ENCODE results near the gene RPN2. TPM values are rescaled to one million over a fixed set of nuclear protein-coding genes. Genes with fewer than 3 reads are reported as not detected.

Gene RPN2
- total and polyA plus RNA-seq, 7 experiments from 2014 or later, result 88.7 to 281 (median 113) TPM

DNA sequence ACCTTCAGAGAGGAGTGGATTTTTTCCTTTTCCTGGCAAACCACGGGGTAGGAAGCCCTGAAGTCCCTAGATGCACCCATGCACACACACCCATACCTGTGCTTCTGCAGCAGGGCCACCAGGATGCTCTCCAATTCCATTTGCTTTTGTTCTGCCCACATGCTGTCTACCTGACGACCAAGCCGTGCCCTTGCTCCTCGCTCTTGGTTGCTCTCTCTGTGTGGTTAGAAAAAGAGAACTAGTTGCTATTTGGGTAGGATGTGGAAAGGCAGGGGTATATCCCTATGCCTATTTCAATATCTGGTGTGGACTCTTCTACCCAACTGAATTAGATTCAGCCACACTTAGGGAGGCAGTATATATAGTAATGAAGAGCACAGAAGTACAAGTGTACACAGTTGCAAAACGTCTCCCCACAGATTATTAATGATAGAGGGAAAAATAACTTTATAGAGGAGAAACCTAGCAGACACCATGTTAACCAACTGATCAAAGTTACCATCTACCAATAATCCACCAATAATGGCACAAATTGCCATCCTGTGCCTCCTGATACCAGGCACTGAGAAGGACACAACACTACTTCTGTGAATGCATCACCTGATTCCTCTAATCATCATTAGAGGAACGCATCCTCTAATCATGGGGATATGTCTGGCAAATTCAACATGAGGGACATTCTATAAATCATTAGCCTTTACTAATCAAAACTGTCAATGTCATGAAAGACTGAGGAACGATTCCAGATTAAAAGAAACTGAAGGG, 75.2 kb downstream of the RPN2 start:
- H3K9me3 Mint-ChIP-seq, result no peaks in the 10 kb centered on the region
- no peak for ATAC-seq
- no peak for DNase-seq
- POLR2A ChIA-PET, result no interaction called here
- intact Hi-C loops (cut with micrococcal nuclease), result no loop called here
- no peaks in the 10 kb centered on the region for H3K4me1 Mint-ChIP-seq
- no peaks in the 10 kb centered on the region for H3K27me3 ChIP-seq (ENCODE audit: control insufficient read depth in 2 of 2, insufficient read depth in 2 of 2, low read length in 2 of 2)
- peaks cover 0 to 5% (median 0%) of the 10 kb centered on the region in 5 donors for H3K27me3 Mint-ChIP-seq
- no peaks in the 10 kb centered on the region for H3K9me3 ChIP-seq (ENCODE audit: control insufficient read depth in 2 of 3, low read length in 3 of 3)
- CTCF ChIA-PET, result interaction anchor here (0.7 kb wide), 1 partner anchor 521 kb away, joined by 4 read pairs; no protein-coding TSS in a partner anchor
- peaks cover 0 to 4% (median 0%) of the 10 kb centered on the region in 5 donors for H3K36me3 Mint-ChIP-seq
- H3K36me3 ChIP-seq (ENCODE audit: control insufficient read depth in 2 of 3, insufficient read depth in 3 of 3, low read length in 3 of 3), result no peaks in the 10 kb centered on the region
- no peak overlapping the region for H3K4me3 ChIP-seq (ENCODE audit: low read length)
- no peak overlapping the region for H3K27ac Mint-ChIP-seq
- no peak overlapping the region for H3K4me3 Mint-ChIP-seq
- H3K27ac ChIP-seq (ENCODE audit: low read depth, low read length), result no peak overlapping the region
- H3K4me1 ChIP-seq (ENCODE audit: control insufficient read depth in 2 of 2, insufficient read depth in 2 of 2, low read length in 2 of 2), result no peaks in the 10 kb centered on the region

DNA sequence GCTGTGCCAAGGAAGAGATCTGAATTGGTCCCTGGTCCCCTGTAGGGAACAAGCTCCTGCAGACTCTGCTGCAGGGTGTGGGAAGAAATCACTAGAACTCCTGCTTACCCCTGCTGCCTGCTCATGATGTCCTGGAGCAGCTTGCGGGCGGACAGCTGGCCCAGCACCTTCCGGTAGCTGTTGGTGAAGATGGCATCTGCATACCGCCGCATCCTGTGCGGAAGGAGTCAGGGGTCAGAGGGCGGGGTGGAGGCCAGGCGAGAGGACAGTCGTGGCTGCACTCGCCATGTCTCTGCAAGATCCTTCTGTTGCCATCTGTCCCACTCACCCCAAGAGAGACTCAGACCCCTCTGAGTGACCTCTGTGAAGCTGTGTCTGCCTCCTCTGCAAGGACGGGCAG, 77.2 kb downstream of the RPN2 start:
- ChIA-PET CTCF (interaction anchor here (0.6 kb wide), 1 partner anchor 1162 kb away, joined by 3 read pairs; no protein-coding TSS in a partner anchor), POLR2A (no interaction called here)
- intact Hi-C loops (cut with micrococcal nuclease), result no loop called here
- ATAC-seq (no peak), DNase-seq (no peak)
- Mint-ChIP-seq H3K4me3 (peak overlapping the region in 1 of 10 donors; percentile 32), H3K4me1 (peaks cover 0 to 1% (median 0%) of the 10 kb centered on the region in 7 donors), H3K36me3 (no peaks in the 10 kb centered on the region), H3K27me3 (peaks cover 0 to 11% (median 5%) of the 10 kb centered on the region in 5 donors), H3K27ac (no peak overlapping the region), H3K9me3 (no peaks in the 10 kb centered on the region)
- Histone ChIP-seq H3K9me3 (ENCODE audit: control insufficient read depth in 2 of 3, low read length in 3 of 3) (no peaks in the 10 kb centered on the region), H3K36me3 (ENCODE audit: control insufficient read depth in 2 of 3, insufficient read depth in 3 of 3, low read length in 3 of 3) (no peaks in the 10 kb centered on the region), H3K27ac (ENCODE audit: low read depth, low read length) (no peak overlapping the region), H3K27me3 (ENCODE audit: control insufficient read depth in 2 of 2, insufficient read depth in 2 of 2, low read length in 2 of 2) (no peaks in the 10 kb centered on the region), H3K4me3 (ENCODE audit: low read length) (no peak overlapping the region), H3K4me1 (ENCODE audit: control insufficient read depth in 2 of 2, insufficient read depth in 2 of 2, low read length in 2 of 2) (no peaks in the 10 kb centered on the region)

DNA sequence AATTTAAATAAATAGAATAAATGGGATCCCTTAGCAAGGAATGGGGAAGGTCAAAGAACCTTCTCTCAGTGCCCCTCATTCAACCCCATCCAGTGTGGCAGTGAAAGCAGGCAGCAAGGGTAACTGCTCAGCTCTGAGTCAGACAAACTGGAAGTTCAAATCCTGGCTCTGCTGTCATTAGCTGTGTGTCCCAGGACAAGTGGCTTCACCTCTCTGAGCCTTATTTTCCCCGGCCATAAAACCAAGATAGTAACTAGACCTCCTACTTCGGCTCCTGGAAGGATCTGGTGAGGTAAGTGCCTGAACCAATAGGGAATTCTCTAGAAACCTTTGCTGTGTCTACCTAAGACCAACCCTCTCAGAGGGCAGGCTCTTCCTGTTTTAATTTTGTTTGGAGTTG, 78.4 kb downstream of the RPN2 start:
- intact Hi-C loops (cut with micrococcal nuclease), result no loop called here
- peaks cover 0 to 1% (median 0%) of the 10 kb centered on the region in 7 donors for H3K4me1 Mint-ChIP-seq
- ATAC-seq, result no peak
- DNase-seq, result no peak
- H3K27ac Mint-ChIP-seq, result no peak overlapping the region
- H3K9me3 Mint-ChIP-seq, result no peaks in the 10 kb centered on the region
- no peaks in the 10 kb centered on the region for H3K36me3 Mint-ChIP-seq
- Histone ChIP-seq H3K36me3 (ENCODE audit: control insufficient read depth in 2 of 3, insufficient read depth in 3 of 3, low read length in 3 of 3) (no peaks in the 10 kb centered on the region), H3K27me3 (ENCODE audit: control insufficient read depth in 2 of 2, insufficient read depth in 2 of 2, low read length in 2 of 2) (no peaks in the 10 kb centered on the region), H3K4me3 (ENCODE audit: low read length) (no peak overlapping the region), H3K9me3 (ENCODE audit: control insufficient read depth in 2 of 3, low read length in 3 of 3) (no peaks in the 10 kb centered on the region), H3K4me1 (ENCODE audit: control insufficient read depth in 2 of 2, insufficient read depth in 2 of 2, low read length in 2 of 2) (no peaks in the 10 kb centered on the region), H3K27ac (ENCODE audit: low read depth, low read length) (no peak overlapping the region)
- ChIA-PET POLR2A (no interaction called here), CTCF (no interaction called here)
- peaks cover 0 to 11% (median 8%) of the 10 kb centered on the region in 5 donors for H3K27me3 Mint-ChIP-seq
- H3K4me3 Mint-ChIP-seq, result no peak overlapping the region

DNA sequence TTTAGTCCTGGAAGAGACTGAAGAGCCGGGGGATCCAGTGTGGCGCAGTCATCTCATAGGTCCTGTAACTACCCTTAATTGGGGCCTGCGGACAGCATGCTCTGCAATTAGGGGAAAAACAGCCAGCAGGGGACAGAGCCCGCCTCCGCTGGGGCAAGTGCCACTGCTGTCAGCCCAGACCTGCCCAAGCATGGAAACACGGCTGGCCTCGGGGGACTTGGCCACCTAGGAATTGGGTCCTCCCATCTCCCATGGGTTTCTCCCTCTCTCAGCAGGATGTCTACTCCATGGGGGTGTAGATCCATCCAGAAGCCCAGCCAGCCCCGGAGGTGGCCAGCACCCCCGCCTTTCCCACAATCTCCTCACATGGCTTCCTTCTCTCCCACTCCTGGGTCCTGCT, 78.9 kb downstream of the RPN2 start:
- ATAC-seq (no peak), DNase-seq (no peak)
- peaks cover 0 to 1% (median 0%) of the 10 kb centered on the region in 7 donors for H3K4me1 Mint-ChIP-seq
- H3K4me3 ChIP-seq (ENCODE audit: low read length), result no peak overlapping the region
- H3K27ac ChIP-seq (ENCODE audit: low read depth, low read length), result no peak overlapping the region
- no peaks in the 10 kb centered on the region for H3K36me3 Mint-ChIP-seq
- CTCF ChIA-PET, result no interaction called here
- no peak overlapping the region for H3K4me3 Mint-ChIP-seq
- no peaks in the 10 kb centered on the region for H3K27me3 ChIP-seq (ENCODE audit: control insufficient read depth in 2 of 2, insufficient read depth in 2 of 2, low read length in 2 of 2)
- H3K4me1 ChIP-seq (ENCODE audit: control insufficient read depth in 2 of 2, insufficient read depth in 2 of 2, low read length in 2 of 2), result no peaks in the 10 kb centered on the region
- intact Hi-C loops (cut with micrococcal nuclease), result no loop called here
- no peaks in the 10 kb centered on the region for H3K9me3 ChIP-seq (ENCODE audit: control insufficient read depth in 2 of 3, low read length in 3 of 3)
- peaks cover 0 to 11% (median 9%) of the 10 kb centered on the region in 5 donors for H3K27me3 Mint-ChIP-seq
- H3K27ac Mint-ChIP-seq, result peak overlapping the region in 2 of 9 donors; percentile 43 to 53
- H3K36me3 ChIP-seq (ENCODE audit: control insufficient read depth in 2 of 3, insufficient read depth in 3 of 3, low read length in 3 of 3), result no peaks in the 10 kb centered on the region
- POLR2A ChIA-PET, result no interaction called here
- H3K9me3 Mint-ChIP-seq, result no peaks in the 10 kb centered on the region

- no peaks in the 10 kb centered on the region for H3K9me3 ChIP-seq (ENCODE audit: control insufficient read depth in 2 of 3, low read length in 3 of 3)
- no peak overlapping the region for H3K4me3 ChIP-seq (ENCODE audit: low read length)
- ATAC-seq (no peak), DNase-seq (no peak)
- ChIA-PET POLR2A (interaction anchor here (0.6 kb wide), 1 partner anchor 72 kb away, joined by 3 read pairs; no protein-coding TSS in a partner anchor), CTCF (interaction anchor here (0.7 kb wide), 1 partner anchor 8 kb away, joined by 3 read pairs; no protein-coding TSS in a partner anchor)
- H3K27ac ChIP-seq (ENCODE audit: low read depth, low read length), result no peak overlapping the region
- no peaks in the 10 kb centered on the region for H3K27me3 ChIP-seq (ENCODE audit: control insufficient read depth in 2 of 2, insufficient read depth in 2 of 2, low read length in 2 of 2)
- Mint-ChIP-seq H3K27me3 (peaks cover 0 to 11% (median 9%) of the 10 kb centered on the region in 5 donors), H3K36me3 (no peaks in the 10 kb centered on the region), H3K4me3 (no peak overlapping the region), H3K9me3 (no peaks in the 10 kb centered on the region), H3K4me1 (peaks cover 0 to 1% (median 0%) of the 10 kb centered on the region in 7 donors), H3K27ac (no peak overlapping the region)
- no peaks in the 10 kb centered on the region for H3K36me3 ChIP-seq (ENCODE audit: control insufficient read depth in 2 of 3, insufficient read depth in 3 of 3, low read length in 3 of 3)
- intact Hi-C loops (cut with micrococcal nuclease), result no loop called here
- H3K4me1 ChIP-seq (ENCODE audit: control insufficient read depth in 2 of 2, insufficient read depth in 2 of 2, low read length in 2 of 2), result no peaks in the 10 kb centered on the region
Measured at GRCh38 chr20:37259031-37259430, 79.9 kb downstream of the RPN2 start.

- DNase-seq (no peak), ATAC-seq (no peak)
- H3K27ac Mint-ChIP-seq, result peak overlapping the region in 1 of 9 donors; percentile 19
- Histone ChIP-seq H3K27me3 (ENCODE audit: control insufficient read depth in 2 of 2, insufficient read depth in 2 of 2, low read length in 2 of 2) (no peaks in the 10 kb centered on the region), H3K4me3 (ENCODE audit: low read length) (no peak overlapping the region), H3K27ac (ENCODE audit: low read depth, low read length) (no peak overlapping the region), H3K4me1 (ENCODE audit: control insufficient read depth in 2 of 2, insufficient read depth in 2 of 2, low read length in 2 of 2) (no peaks in the 10 kb centered on the region), H3K9me3 (ENCODE audit: control insufficient read depth in 2 of 3, low read length in 3 of 3) (no peaks in the 10 kb centered on the region), H3K36me3 (ENCODE audit: control insufficient read depth in 2 of 3, insufficient read depth in 3 of 3, low read length in 3 of 3) (no peaks in the 10 kb centered on the region)
- no peaks in the 10 kb centered on the region for H3K9me3 Mint-ChIP-seq
- H3K36me3 Mint-ChIP-seq, result no peaks in the 10 kb centered on the region
- peaks cover 0 to 1% (median 0%) of the 10 kb centered on the region in 7 donors for H3K4me1 Mint-ChIP-seq
- intact Hi-C loops (cut with micrococcal nuclease), result no loop called here
- no peak overlapping the region for H3K4me3 Mint-ChIP-seq
- CTCF ChIA-PET, result interaction anchor here (0.6 to 1.0 kb wide), 3 partner anchors 9 to 344 kb away, joined by 3 to 4 read pairs (median 3); no protein-coding TSS in a partner anchor
- POLR2A ChIA-PET, result no interaction called here
- H3K27me3 Mint-ChIP-seq, result peaks cover 0 to 9% (median 6%) of the 10 kb centered on the region in 5 donors
Measured at GRCh38 chr20:37259865-37260264, 80.7 kb downstream of the RPN2 start.

DNA sequence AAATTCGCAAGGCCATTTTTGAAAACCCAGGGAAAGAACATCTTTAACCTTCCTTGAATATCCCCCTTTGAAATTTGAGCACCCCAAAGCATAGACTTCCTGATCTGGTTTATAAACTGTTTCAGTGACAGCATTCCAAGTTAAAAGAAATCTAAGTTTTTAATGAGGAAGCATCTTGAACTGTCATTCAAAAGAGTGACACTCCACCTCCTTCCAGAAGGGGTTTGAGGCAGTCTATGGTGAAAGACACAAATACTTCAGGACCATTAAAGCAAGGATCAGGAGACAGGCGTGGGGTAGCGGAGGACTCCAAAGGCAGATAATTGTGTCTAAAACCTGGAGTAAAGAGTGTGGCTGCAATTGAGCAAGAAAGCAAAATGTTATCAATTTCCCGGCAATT, 81.8 kb downstream of the RPN2 start:
- Histone ChIP-seq H3K27me3 (ENCODE audit: control insufficient read depth in 2 of 2, insufficient read depth in 2 of 2, low read length in 2 of 2) (no peaks in the 10 kb centered on the region), H3K4me3 (ENCODE audit: low read length) (no peak overlapping the region), H3K27ac (ENCODE audit: low read depth, low read length) (no peak overlapping the region), H3K36me3 (ENCODE audit: control insufficient read depth in 2 of 3, insufficient read depth in 3 of 3, low read length in 3 of 3) (no peaks in the 10 kb centered on the region), H3K4me1 (ENCODE audit: control insufficient read depth in 2 of 2, insufficient read depth in 2 of 2, low read length in 2 of 2) (no peaks in the 10 kb centered on the region), H3K9me3 (ENCODE audit: control insufficient read depth in 2 of 3, low read length in 3 of 3) (no peaks in the 10 kb centered on the region)
- intact Hi-C loops (cut with micrococcal nuclease), result no loop called here
- no peak overlapping the region for H3K27ac Mint-ChIP-seq
- no peaks in the 10 kb centered on the region for H3K36me3 Mint-ChIP-seq
- ChIA-PET CTCF (no interaction called here), POLR2A (no interaction called here)
- no peaks in the 10 kb centered on the region for H3K9me3 Mint-ChIP-seq
- ATAC-seq (no peak), DNase-seq (no peak)
- H3K27me3 Mint-ChIP-seq, result peaks cover 0 to 9% (median 6%) of the 10 kb centered on the region in 5 donors
- no peak overlapping the region for H3K4me3 Mint-ChIP-seq
- peaks cover 0 to 1% (median 0%) of the 10 kb centered on the region in 7 donors for H3K4me1 Mint-ChIP-seq

Measured in naive thymus-derived CD4-positive, alpha-beta T cell (primary cell).